GM23338 (cell line): ENCODE measurements around the gene RRP1. TPM values are rescaled to one million over a fixed set of nuclear protein-coding genes. Genes with fewer than 3 reads are reported as not detected.

Experiments
- ATAC-seq: fragments of 200-7000 bp; cut with Tn5 transposase; 3 replicates; pipeline ENCODE4 v1.9.1; 2020
- DNase-seq: peaks from one replicate; pipeline ENCODE4 v3.0.0-alpha.2; 2015; ENCODE audit warnings: low spot score
- H2AFZ ChIP-seq: fragments of 200-600 bp; sonication (generic); 2 replicates; pipeline ENCODE4 v1.8.0; 2016; ENCODE audit warnings: antibody characterized with exemption, mild to moderate bottlenecking, moderate library complexity
- H3F3A ChIP-seq: fragments of 200-600 bp; sonication (generic); replicated peaks from 2 replicates; pipeline ENCODE4 v1.8.0; 2017; ENCODE audit warnings: antibody characterized with exemption, mixed run types, low read depth
- H3K27ac ChIP-seq: fragments of 200-600 bp; sonication (generic); 2 replicates; pipeline ENCODE4 v1.6.1; 2016; ENCODE audit warnings: low read depth
- H3K27me3 ChIP-seq: fragments of 200-600 bp; sonication (generic); 2 replicates; pipeline ENCODE4 v1.8.0; 2016; ENCODE audit warnings: mild to moderate bottlenecking, mixed run types, moderate library complexity; ENCODE audit not compliant: insufficient read depth
- H3K36me3 ChIP-seq: fragments of 200-600 bp; sonication (generic); 2 replicates; pipeline ENCODE4 v1.8.0; 2016; ENCODE audit warnings: mild to moderate bottlenecking; ENCODE audit not compliant: insufficient read depth
- H3K4me1 ChIP-seq: fragments of 200-600 bp; sonication (generic); 2 replicates; pipeline ENCODE4 v1.8.0; 2016; ENCODE audit warnings: mild to moderate bottlenecking, moderate library complexity; ENCODE audit not compliant: insufficient read depth
- H3K4me2 ChIP-seq: fragments of 200-600 bp; sonication (generic); 2 replicates; pipeline ENCODE4 v1.7.1; 2017; ENCODE audit warnings: mixed run types
- H3K4me3 ChIP-seq: fragments of 200-600 bp; sonication (generic); 2 replicates; pipeline ENCODE4 v1.6.1; 2016; ENCODE audit warnings: mixed run types
- H3K79me2 ChIP-seq: fragments of 200-600 bp; sonication (generic); replicated peaks from 2 replicates; pipeline ENCODE4 v1.8.0; 2017; ENCODE audit warnings: mild to moderate bottlenecking; ENCODE audit not compliant: insufficient read depth
- H3K9me2 ChIP-seq: fragments of 200-600 bp; sonication (generic); 2 replicates; pipeline ENCODE4 v1.8.0; 2017; ENCODE audit not compliant: insufficient read depth
- H4K20me1 ChIP-seq: fragments of 200-600 bp; sonication (generic); replicated peaks from 2 replicates; pipeline ENCODE4 v1.8.0; 2017; ENCODE audit warnings: mild to moderate bottlenecking; ENCODE audit not compliant: insufficient read depth
- H3K27ac Mint-ChIP-seq: 2 replicates; pipeline ENCODE4 v1.8.0; 2020; ENCODE audit warnings: inconsistent platforms, mild to moderate bottlenecking, moderate library complexity, mixed read lengths
- H3K27me3 Mint-ChIP-seq: 3 replicates; pipeline ENCODE4 v1.8.0; 2022; ENCODE audit warnings: low read depth, mild to moderate bottlenecking, moderate library complexity, mixed read lengths, inconsistent platforms; ENCODE audit not compliant: insufficient read depth, poor library complexity
- H3K36me3 Mint-ChIP-seq: 3 replicates; pipeline ENCODE4 v1.8.0; 2021; ENCODE audit warnings: low read depth, mild to moderate bottlenecking, inconsistent platforms, moderate library complexity, mixed read lengths
- H3K4me1 Mint-ChIP-seq: 3 replicates; pipeline ENCODE4 v1.8.0; 2020; ENCODE audit warnings: mild to moderate bottlenecking, inconsistent platforms, mixed read lengths
- H3K4me3 Mint-ChIP-seq: 3 replicates; pipeline ENCODE4 v1.8.0; 2021; ENCODE audit warnings: moderate library complexity, mild to moderate bottlenecking, inconsistent platforms, mixed read lengths
- H3K9me3 Mint-ChIP-seq: 3 replicates; pipeline ENCODE4 v1.8.0; 2020; ENCODE audit warnings: moderate library complexity, mild to moderate bottlenecking, inconsistent platforms, mixed read lengths
- CREB1 ChIP-seq: fragments of 250-450 bp; sonication (Bioruptor Pico); IDR thresholded peaks from 2 replicates; pipeline ENCODE4 v1.5.0; 2020; ENCODE audit warnings: low read depth, mild to moderate bottlenecking, moderate library complexity
- JUNB ChIP-seq: IDR thresholded peaks from one replicate; pipeline ENCODE4 v1.6.1; 2016; ENCODE audit warnings: antibody characterized with exemption; ENCODE audit not compliant: unreplicated experiment
- NANOG ChIP-seq: IDR thresholded peaks from 2 replicates; pipeline ENCODE4 v1.6.1; 2016; ENCODE audit warnings: antibody characterized with exemption, borderline replicate concordance
- POLR2AphosphoS5 ChIP-seq: IDR thresholded peaks from 2 replicates; pipeline ENCODE4 v1.6.1; 2016; ENCODE audit warnings: antibody characterized with exemption, low read depth
- STAT1 ChIP-seq: IDR thresholded peaks from one replicate; pipeline ENCODE4 v1.6.1; 2016; ENCODE audit warnings: antibody characterized with exemption; ENCODE audit not compliant: unreplicated experiment
- ZNF114 ChIP-seq: fragments of 250-450 bp; sonication (Bioruptor Pico); IDR thresholded peaks from 2 replicates; pipeline ENCODE4 v1.5.0; 2020; ENCODE audit warnings: mild to moderate bottlenecking, moderate library complexity
- polyA plus RNA-seq: library from polyadenylated mRNA; unstranded; fragments of >200 nt; fragmentation: Nextera tagmentation; extraction: Ambion mirVana; gene quantifications from 2 replicates; pipeline ENCODE4 v1.2.1, GENCODE V29; 2016
- total RNA-seq: library from RNA; depleted of rRNA; stranded (reverse); fragments of >200 nt; shearing (Covaris generic); gene quantifications from 2 replicates; pipeline ENCODE4 v1.2.3, GENCODE V29; 2014
- TF ChIP-seq, protein P1 (sequence below): IDR thresholded peaks from 2 replicates; pipeline ENCODE4 v1.6.1; 2016; ENCODE audit warnings: antibody characterized with exemption
- TF ChIP-seq, protein P2 (sequence below): IDR thresholded peaks from one replicate; pipeline ENCODE4 v1.6.1; 2018; ENCODE audit warnings: antibody characterized with exemption; ENCODE audit not compliant: unreplicated experiment

The RRP1 gene
- total and polyA plus RNA-seq, 2 experiments from 2014 or later: 36.5 to 63.5 TPM

DNA sequence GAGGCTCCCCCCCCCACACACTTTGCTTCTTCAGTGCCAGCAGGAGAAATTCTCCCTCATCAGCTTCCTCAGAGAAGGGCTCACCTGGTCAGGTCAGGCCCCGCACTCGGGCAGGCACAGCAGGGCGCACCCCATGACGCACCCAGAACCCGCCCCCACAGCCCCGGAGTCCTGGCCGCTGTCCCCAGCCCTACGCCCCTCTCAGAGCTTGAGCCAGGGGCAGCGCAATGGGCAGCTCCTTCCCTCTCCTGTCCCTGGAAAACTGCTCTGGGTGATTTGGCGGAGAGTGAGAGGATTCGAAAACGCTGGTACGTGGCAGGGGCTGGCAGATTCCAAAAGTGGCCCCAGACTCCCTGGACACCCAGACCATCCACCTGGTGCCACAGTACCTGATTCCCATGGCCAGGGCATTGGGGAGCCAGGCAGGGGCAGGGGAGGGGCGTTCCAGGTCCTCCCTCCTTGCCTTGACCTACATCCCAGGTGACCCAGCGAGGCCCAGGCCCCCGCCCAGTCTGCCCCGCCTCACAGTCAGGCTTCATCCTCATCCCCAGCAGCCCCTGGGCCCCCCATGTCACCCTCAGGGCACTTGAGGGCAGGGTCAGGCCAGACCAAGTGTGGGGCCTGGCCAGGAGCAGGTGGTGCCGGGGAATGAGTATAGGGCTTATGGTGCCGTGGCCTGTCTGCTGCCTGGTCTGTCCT lies 23.7 kb downstream of the RRP1 start:
- DNase-seq (no peak), ATAC-seq (no peak)
- no peak overlapping the region for H3K4me3 Mint-ChIP-seq
- H3K36me3 Mint-ChIP-seq: no peaks in the 10 kb centered on the region
- H3K27me3 Mint-ChIP-seq: peaks cover 19% of the 10 kb centered on the region
- no peak overlapping the region for H3K27ac ChIP-seq
- peaks cover 13% of the 10 kb centered on the region for H3K4me1 Mint-ChIP-seq
- H3K9me2 ChIP-seq: no peaks in the 10 kb centered on the region
- H3K79me2 ChIP-seq: no peaks in the 10 kb centered on the region
- H3K36me3 ChIP-seq: no peaks in the 10 kb centered on the region
- no peaks in the 10 kb centered on the region for H4K20me1 ChIP-seq
- no peak overlapping the region for H3K27ac Mint-ChIP-seq
- no peaks in the 10 kb centered on the region for H3K9me3 Mint-ChIP-seq
- TF ChIP-seq, protein P1, sequence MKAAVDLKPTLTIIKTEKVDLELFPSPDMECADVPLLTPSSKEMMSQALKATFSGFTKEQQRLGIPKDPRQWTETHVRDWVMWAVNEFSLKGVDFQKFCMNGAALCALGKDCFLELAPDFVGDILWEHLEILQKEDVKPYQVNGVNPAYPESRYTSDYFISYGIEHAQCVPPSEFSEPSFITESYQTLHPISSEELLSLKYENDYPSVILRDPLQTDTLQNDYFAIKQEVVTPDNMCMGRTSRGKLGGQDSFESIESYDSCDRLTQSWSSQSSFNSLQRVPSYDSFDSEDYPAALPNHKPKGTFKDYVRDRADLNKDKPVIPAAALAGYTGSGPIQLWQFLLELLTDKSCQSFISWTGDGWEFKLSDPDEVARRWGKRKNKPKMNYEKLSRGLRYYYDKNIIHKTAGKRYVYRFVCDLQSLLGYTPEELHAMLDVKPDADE: no peak
- peaks cover 6% of the 10 kb centered on the region; the same call in 1 of the 2 replicates for H3F3A ChIP-seq
- H2AFZ ChIP-seq: no peak overlapping the region
- H3K4me2 ChIP-seq: no peak overlapping the region
- no peaks in the 10 kb centered on the region for H3K27me3 ChIP-seq
- H3K4me1 ChIP-seq: peaks cover 7% of the 10 kb centered on the region
- no peak overlapping the region for H3K4me3 ChIP-seq

DNA sequence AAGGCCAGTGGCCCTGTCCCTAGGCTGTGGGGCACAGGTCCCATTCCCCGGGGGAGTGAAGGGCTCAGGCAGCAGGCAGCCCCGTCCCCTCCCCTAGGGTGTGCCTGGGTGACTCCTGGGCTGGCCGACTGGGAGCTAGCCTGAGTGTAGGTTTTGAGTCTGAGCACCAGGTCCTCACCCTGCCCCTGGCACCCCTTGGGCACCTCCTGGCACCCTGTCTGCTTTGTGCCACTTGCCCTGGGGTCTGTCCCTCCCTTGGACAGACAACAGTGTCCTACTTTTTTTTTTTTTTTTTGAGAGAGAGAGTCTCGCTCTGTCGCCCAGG lies 24.2 kb downstream of the RRP1 start:
- H3K27me3 Mint-ChIP-seq: peaks cover 21% of the 10 kb centered on the region

More for the DNA sequence above, 24.2 kb downstream of the RRP1 start:
- peaks cover 4% of the 10 kb centered on the region; the same call in 2 of the 3 replicates for H3K9me3 Mint-ChIP-seq
- Histone ChIP-seq H3K4me1 (peaks cover 7% of the 10 kb centered on the region), H3K79me2 (no peaks in the 10 kb centered on the region), H3K36me3 (no peaks in the 10 kb centered on the region), H3K4me3 (no peak overlapping the region), H3F3A (peaks cover 6% of the 10 kb centered on the region; the same call in 1 of the 2 replicates), H3K27ac (no peak overlapping the region), H3K9me2 (no peaks in the 10 kb centered on the region), H3K4me2 (no peak overlapping the region), H4K20me1 (no peaks in the 10 kb centered on the region), H2AFZ (no peak overlapping the region), H3K27me3 (no peaks in the 10 kb centered on the region)
- peaks cover 14% of the 10 kb centered on the region for H3K4me1 Mint-ChIP-seq
- no peak overlapping the region for H3K4me3 Mint-ChIP-seq
- ATAC-seq: no peak
- no peak for TF ChIP-seq NANOG
- TF ChIP-seq ZNF114 (CRISPR knock-in tag): no peak
- TF ChIP-seq, protein P1: no peak
- TF ChIP-seq STAT1: no peak
- TF ChIP-seq JUNB: no peak
- TF ChIP-seq, protein P2, sequence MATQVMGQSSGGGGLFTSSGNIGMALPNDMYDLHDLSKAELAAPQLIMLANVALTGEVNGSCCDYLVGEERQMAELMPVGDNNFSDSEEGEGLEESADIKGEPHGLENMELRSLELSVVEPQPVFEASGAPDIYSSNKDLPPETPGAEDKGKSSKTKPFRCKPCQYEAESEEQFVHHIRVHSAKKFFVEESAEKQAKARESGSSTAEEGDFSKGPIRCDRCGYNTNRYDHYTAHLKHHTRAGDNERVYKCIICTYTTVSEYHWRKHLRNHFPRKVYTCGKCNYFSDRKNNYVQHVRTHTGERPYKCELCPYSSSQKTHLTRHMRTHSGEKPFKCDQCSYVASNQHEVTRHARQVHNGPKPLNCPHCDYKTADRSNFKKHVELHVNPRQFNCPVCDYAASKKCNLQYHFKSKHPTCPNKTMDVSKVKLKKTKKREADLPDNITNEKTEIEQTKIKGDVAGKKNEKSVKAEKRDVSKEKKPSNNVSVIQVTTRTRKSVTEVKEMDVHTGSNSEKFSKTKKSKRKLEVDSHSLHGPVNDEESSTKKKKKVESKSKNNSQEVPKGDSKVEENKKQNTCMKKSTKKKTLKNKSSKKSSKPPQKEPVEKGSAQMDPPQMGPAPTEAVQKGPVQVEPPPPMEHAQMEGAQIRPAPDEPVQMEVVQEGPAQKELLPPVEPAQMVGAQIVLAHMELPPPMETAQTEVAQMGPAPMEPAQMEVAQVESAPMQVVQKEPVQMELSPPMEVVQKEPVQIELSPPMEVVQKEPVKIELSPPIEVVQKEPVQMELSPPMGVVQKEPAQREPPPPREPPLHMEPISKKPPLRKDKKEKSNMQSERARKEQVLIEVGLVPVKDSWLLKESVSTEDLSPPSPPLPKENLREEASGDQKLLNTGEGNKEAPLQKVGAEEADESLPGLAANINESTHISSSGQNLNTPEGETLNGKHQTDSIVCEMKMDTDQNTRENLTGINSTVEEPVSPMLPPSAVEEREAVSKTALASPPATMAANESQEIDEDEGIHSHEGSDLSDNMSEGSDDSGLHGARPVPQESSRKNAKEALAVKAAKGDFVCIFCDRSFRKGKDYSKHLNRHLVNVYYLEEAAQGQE: no peak
- TF ChIP-seq CREB1 (CRISPR knock-in tag): no peak
- no peak for TF ChIP-seq POLR2AphosphoS5
- H3K36me3 Mint-ChIP-seq: peaks cover under 1% of the 10 kb centered on the region; the same call in 2 of the 3 replicates
- no peak for DNase-seq
- H3K27ac Mint-ChIP-seq: no peak overlapping the region
